Astrocyte (in vitro differentiated cells and primary cell): ENCODE results near the gene DMRTA2.

ENCODE experiments used
- EZH2 ChIP-seq: IDR thresholded peaks from 2 replicates; pipeline ENCODE4 v1.6.1; 2012; ENCODE audit warnings: mild to moderate bottlenecking, low read length, inconsistent platforms; ENCODE audit not compliant: insufficient read depth
- TF ChIP-seq, protein P1 (sequence below): IDR thresholded peaks from 2 replicates; pipeline ENCODE4 v1.5.1; 2011; ENCODE audit warnings: low read depth, mild to moderate bottlenecking, inconsistent platforms, low read length, moderate library complexity; ENCODE audit not compliant: insufficient read depth

DNA sequence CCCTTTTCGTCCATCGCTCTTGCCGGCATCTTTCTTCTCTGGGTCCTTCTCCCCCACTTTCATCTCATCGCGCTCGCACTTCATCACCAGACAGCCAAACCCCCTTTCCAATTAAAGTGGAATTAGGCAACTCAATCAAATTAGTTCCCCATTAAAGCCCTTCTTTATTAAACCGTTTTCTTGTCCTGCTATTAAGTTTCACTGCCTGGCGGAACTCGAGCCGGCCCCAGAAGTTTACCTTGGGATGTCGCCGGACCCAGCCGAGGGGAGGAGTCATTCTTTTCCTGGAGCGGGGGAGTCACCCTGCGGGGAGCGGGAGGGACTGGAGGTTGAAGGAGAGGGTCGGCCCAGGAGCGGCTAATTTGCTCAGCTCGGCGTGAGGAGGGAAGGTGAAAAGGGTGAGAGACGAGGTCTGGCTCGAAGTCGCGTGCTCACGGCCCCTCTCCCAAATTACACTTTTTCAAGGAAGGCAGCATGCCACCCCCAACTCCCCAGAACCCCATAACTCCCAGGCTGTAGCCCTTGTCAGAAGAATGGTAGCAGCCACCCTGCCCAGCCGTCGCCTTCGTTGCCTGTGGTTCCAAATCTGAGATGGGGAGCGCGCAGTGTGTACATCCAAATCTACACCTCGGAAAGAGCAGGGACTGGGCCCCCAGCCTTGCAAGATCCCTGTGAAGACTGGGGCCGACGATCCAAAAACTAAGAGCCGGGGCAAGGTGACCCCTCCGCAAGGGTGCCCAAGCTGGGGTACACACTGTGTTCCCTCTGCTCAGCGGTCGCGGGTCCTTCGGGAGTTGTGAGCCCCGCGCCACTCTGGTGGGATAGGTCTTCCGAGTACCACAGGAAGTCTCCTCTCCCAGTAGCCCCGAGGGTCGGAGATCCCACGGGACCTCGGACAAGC is 6.4 kb downstream of the DMRTA2 start:
- TF ChIP-seq, protein P1, sequence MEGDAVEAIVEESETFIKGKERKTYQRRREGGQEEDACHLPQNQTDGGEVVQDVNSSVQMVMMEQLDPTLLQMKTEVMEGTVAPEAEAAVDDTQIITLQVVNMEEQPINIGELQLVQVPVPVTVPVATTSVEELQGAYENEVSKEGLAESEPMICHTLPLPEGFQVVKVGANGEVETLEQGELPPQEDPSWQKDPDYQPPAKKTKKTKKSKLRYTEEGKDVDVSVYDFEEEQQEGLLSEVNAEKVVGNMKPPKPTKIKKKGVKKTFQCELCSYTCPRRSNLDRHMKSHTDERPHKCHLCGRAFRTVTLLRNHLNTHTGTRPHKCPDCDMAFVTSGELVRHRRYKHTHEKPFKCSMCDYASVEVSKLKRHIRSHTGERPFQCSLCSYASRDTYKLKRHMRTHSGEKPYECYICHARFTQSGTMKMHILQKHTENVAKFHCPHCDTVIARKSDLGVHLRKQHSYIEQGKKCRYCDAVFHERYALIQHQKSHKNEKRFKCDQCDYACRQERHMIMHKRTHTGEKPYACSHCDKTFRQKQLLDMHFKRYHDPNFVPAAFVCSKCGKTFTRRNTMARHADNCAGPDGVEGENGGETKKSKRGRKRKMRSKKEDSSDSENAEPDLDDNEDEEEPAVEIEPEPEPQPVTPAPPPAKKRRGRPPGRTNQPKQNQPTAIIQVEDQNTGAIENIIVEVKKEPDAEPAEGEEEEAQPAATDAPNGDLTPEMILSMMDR = no peak
- peak; percentile 70 for TF ChIP-seq EZH2
